NOMO-1 treated with dmso at 0.1 percent for 144 hours (cell line): ENCODE measurements around the gene SNRPB.

Experiments
- DNase-seq: peaks from one replicate; lab custom pipeline; 2025; ENCODE audit not compliant: unreplicated experiment; lab: John Stamatoyannopoulos, UW

The SNRPB gene

GRCh38 chr20:2475850-2476741 is 5.5 kb upstream of the SNRPB start:
- no peak for DNase-seq

DNA sequence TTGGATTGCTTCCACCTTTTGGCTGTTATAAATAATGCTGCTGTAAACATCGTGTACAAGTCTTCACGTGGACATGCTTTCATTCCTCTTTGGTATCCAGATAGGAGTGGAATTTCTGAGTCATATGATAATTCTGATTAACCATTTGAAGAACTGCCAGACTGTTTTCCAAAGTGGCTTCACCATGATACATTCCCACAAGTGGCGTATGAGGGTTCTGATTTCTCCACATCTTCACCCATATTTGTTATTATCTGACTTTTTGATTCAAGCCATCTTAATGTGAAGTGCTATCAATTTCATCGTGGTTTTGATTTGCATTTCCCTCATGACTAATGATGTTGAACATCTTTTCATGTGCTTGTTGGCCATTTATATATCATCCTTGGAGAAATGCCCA is 2.9 kb upstream of the SNRPB start:
- DNase-seq, result no peak

- peak; percentile 68 for DNase-seq
These were observed 582 bp downstream of the SNRPB start for GRCh38 chr20:2469991-2470422.

DNA sequence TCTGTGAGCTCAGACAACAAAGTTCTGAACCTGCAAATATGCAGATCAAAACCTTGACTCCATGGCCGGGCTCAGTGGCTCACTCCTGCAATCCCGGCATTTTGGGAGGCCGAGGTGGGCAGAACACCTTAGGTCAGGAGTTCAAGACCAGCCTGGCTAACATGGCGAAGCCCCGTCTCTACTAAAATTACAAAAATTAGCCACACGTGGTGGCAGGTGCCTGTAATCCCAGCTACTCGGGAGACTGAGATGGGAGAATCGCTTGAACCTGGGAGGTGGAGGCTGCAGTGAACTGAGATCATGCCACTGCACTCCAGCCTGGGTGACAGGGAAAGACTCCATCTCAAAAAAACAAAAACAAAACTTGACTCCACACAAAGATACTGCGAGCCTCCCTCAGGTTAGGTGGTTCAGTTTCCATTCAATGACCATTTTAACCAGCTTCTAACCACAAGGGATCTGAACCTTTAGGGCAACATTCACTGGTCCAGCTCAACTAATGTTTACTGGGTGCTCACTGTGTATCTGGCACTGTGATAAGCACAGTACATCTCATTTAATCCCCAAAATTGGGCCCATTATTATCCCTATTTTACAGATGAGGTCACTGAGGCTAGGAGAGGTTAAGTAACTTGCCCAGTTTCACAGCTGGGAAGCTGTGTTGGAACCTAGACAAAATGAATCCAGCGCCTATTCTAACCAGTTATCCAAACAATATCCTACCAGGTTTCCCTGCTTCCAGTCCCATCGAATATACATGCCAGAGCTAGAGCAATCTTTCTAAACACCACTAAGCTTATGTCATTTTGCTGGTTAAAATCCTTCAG is 1.8 kb downstream of the SNRPB start:
- no peak for DNase-seq

DNA sequence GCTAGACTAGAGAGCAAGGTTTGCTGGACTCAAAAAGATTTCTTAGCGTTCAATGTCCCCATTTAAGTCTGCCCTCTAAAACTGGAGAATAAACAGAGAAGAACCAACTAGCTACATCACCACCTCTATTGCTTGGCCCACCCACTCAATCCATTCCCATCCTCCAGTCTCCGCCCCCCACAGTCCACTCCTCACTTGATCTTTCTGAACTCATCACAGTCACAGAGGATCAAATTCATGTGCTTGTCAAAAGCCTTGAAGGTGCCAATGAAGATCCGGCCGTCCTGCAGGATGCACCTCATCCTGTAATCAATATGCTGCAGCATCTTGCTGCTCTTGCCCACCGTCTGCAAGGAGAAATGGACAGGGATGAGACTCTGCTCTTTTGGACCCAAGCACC is 3.2 kb downstream of the SNRPB start:
- DNase-seq, result no peak

GRCh38 chr20:2465100-2465499 is 5.5 kb downstream of the SNRPB start:
- DNase-seq, result no peak

GRCh38 chr20:2463616-2464365 is 6.8 kb downstream of the SNRPB start:
- no peak for DNase-seq

DNA sequence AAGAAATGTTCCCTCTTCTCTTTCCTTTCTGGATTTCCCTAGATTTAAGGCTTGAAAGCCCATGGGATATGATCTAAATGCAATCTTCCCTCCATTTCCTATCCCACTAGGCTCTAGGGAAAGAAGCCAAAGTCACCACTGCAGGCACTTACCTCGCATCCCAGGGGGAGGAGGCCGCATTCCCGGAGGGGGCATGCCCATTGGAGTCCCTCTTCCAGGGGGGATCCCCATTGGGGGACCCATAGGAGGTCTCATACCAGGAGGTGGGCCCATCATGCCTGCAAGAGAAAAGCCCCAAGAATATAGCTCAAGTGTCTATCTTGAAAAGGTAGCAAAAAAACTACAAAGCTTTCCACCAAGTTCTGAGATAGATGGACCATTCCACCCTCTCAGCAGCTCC is 8.1 kb downstream of the SNRPB start:
- no peak for DNase-seq

DNA sequence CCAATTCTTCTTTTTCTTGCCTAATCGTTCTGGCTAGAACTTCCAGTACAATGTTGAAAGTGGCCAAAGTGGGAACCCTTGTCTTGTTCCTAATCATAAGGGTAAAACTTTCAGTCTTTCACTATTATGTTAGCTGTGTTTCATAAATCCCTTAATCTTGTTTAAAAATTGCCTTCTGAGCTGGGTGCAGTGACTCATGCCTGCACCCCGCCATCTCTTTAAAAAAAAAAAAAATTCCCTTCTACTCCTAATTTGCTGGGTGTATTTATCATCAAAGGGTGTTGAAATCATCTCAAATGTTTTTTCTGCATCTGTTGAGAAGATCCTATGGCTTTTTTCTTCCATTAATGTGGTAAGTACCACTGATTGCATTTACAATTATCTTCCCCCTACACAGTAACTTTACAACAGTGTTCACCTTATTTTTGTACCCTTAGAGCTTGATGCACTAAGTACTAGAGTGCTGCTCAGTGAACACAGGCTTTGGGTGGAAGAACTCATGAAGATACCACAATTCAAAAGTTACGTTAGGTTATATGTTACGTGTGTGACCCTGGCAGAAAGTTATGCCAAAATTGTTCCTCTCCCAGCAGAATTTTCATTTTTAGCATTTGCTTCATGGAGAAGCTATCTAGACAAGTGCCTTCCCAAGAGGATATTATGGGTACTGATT is 9.7 kb downstream of the SNRPB start:
- DNase-seq, result no peak

GRCh38 chr20:2459981-2460751 is 10.4 kb downstream of the SNRPB start:
- DNase-seq, result no peak

- DNase-seq, result no peak
These were observed 11.6 kb downstream of the SNRPB start for GRCh38 chr20:2458919-2459499.

DNA sequence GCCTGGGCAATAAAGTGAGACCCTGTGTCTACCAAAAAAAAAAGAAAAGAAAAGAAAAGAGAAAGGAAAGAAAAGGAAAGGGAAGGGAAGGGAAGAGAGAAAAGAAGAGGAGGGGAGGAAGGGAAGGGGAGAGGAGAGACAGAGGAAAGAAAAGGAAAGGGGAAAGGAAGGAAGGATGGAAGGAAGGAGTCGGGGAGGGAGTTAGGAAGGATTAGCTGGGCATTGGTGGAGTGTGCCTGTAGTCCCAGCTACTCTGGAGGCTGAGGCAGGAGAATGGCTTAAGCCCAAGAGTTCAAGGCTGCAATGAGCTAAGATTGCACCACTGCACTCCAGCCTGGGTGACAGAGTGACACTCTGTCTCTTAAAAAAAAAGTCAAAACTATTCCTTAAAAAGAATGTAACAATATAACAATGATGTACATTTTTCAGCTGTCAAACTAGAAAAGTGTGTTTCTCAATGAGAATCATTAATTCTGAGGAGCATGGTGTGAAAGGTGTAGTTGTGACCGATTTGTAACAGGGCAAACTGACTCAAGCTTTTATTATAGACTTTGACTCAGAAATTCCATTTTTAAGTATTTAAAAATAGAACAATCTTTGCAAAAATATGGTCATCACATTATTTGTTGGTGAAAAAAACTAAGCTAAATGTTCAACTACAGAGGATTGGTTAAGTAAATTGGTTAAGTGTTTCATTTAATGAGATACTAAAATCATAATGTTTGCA is 14.7 kb downstream of the SNRPB start:
- DNase-seq, result no peak

- no peak for DNase-seq
These were observed 16.8 kb downstream of the SNRPB start for GRCh38 chr20:2453792-2454191.

DNA sequence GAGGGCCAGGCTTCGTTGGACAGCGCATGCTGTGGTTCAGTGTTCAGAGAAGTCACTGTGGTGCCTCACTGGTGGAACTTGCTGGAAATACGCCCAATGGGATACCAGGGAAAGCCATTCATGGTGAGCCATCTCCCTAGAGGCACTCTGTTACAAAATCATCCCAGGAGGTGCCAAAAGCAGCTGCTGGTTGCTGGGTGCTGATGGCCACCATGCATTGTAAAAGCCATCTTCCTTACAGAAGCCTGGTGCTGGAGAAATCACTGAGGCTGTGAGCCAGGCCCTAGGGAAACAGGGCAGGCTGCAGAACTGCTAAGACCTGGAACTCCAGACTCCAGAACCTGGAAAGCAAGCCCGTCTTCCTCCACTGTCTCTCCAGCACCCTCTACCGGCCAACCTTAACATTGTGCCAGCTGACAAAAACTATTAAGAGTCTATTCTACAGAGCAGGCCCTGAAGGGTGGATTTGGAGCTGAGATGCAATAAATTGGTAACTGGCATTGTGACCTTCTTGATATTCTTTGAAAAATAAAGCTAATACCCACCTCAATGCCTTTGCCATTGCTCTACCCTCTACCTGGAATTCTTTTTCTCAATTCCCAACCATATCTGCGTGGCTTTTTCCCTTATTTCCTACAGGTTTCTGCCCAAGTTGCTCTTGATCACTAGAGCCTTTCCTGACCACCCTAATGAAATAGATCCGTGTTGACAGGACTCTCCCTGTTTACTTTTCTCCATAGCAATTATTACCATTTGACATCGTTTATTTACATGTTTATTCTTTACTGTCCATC is 18.5 kb downstream of the SNRPB start:
- peak; percentile 52 for DNase-seq

GRCh38 chr20:2451422-2451821 is 19.2 kb downstream of the SNRPB start:
- DNase-seq, result no peak

GRCh38 chr20:2449386-2449785 is 21.2 kb downstream of the SNRPB start:
- no peak for DNase-seq

DNA sequence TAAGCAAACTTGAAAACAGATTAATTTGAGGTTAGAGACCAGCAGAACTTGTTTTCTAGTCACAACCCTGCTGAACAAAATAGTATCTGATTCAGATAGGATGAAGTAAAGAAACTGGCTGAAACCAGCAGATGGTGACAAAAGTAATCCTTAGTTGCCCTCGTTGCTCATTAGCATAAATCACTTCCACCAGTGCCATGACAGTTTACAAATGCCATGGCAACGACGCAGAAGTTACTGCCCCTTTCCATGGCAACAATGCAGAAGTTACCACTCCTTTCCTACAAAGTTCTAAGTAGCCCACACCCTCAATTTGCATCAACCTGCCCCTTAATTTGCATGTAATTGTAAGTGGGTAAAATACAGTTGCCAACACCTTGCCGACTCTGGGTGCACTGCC is 23.7 kb downstream of the SNRPB start:
- DNase-seq, result no peak

DNA sequence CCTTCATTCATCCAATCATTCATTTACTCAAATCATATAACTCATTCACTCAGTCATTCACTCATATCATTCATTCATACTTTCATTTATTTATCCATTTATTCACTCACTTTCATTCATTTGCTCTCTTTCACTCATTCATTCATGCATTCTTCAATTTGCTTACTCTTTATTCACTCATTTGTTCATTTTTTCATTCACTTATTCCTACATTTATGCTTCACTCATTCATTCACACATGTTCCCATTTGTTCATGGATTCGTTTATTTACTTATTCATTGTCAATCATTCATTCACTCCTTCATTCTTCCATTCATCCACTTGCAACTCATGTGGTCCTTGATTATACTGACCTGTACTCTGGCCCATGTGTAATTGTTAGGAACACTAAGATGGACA is 39.4 kb downstream of the SNRPB start:
- DNase-seq, result no peak
